ENCODE results near the gene C1QTNF6. TPM values are rescaled to one million over a fixed set of nuclear protein-coding genes. Genes with fewer than 3 reads are reported as not detected.
A peak's percentile ranks its signal among the peaks of the same experiment; 100 is the strongest.

The C1QTNF6 gene
- total and polyA plus RNA-seq, 12 donors = 2.2 to 45.7 (median 7.1) TPM

DNA sequence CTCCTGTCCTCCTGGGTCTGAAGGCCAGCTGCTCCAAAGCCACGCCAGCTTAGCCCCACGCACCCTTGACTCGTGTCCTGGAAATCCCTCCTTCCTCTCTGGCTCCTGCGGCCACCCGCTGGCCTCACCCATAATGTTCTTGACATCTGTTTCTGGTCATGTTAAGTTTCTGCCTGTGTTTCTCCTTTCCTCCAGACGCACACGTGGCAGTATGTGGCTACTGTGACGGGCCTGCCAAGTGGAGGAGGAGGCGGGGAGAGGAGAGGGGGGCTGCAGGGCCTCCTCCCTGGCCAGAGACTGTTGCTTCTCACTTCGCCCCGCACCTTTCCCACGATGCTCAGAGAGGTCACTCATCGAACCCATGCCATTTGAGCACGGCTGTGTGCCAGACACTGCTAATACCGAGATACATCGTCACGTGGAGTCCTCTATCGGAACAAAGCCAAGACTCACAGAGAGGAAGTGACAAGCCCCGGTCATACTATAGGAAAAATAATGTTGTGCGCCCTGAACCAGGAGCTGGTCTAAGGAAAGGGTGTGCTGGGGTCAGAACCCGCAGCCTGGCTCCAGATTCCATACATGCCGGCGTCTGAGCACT is 11.5 kb downstream of the C1QTNF6 start:
- Histone ChIP-seq H3K36me3 (replicated peaks in 1 of 2) (no peaks in the 10 kb centered on the region), H3K4me1 (replicated peaks in 1 of 2) (peaks cover 41 to 66% of the 10 kb centered on the region in 2 donors), H3K4me3 (no peak overlapping the region), H3K9me3 (replicated peaks in 1 of 3) (no peaks in the 10 kb centered on the region), H3K27me3 (no peaks in the 10 kb centered on the region), H3K27ac (peak overlapping the region in 4 of 5 donors; percentile 88 to 94 (median 90))
- no peak for TF ChIP-seq POLR2A (IDR thresholded peaks at IDR 0.05)
- TF ChIP-seq, protein P1, sequence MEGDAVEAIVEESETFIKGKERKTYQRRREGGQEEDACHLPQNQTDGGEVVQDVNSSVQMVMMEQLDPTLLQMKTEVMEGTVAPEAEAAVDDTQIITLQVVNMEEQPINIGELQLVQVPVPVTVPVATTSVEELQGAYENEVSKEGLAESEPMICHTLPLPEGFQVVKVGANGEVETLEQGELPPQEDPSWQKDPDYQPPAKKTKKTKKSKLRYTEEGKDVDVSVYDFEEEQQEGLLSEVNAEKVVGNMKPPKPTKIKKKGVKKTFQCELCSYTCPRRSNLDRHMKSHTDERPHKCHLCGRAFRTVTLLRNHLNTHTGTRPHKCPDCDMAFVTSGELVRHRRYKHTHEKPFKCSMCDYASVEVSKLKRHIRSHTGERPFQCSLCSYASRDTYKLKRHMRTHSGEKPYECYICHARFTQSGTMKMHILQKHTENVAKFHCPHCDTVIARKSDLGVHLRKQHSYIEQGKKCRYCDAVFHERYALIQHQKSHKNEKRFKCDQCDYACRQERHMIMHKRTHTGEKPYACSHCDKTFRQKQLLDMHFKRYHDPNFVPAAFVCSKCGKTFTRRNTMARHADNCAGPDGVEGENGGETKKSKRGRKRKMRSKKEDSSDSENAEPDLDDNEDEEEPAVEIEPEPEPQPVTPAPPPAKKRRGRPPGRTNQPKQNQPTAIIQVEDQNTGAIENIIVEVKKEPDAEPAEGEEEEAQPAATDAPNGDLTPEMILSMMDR (IDR thresholded peaks at IDR 0.05) = peak in 1 of 6 experiments; percentile 20
- intact Hi-C loops (cut with DNase I) = no loop called here
- DNase-seq = peak in 6 of 7 donors; percentile 68 to 85 (median 76)
- WGBS, 4 donors = 15 to 26% (median 18%) methylated on average over 23 of the region's 23 CpGs

DNA sequence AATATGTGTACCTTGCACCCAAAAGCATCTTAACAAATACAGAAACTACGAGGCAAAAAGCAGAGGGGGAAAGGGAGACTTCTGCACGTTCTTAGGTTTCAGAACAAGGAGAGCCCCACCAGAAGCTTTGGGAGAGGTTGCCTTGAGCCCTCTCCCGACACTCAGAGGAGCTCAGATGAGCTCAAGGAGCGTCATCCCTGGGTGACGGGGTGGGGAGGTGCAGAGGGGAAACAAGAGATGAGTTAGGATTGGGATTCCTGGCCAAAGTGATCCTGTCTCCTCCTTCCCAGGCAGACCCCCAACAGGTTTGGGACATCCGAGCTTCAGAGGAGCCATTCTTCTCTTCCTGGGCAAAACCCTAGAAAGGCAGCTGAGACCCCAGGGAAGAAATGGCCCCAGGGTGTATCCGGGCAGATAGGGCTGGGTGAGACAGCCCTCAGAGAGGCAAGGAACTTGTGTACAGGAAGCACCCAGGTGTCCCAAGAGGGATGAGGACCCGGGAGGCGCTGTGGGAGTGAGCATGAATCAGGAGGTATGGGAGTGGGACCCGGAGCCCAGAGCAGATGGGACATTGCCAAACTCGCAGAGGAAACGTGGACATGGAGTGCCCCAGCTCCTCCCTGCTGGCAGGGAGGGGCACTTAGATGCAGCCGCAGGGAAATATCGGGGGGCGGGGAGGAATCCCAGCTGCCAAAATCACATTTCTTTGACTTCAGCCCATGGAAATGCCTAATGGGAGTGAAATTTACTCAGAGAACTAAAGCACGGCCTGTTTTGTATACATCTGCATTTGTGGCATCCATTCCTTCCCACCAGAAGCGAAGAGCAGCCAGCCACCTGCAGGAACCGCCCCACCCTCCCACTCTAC is 12.4 kb downstream of the C1QTNF6 start:
- 68 to 81% (median 77%) methylated on average over 18 of the region's 18 CpGs for WGBS, 4 donors
- peak in 5 of 7 donors; percentile 23 to 55 (median 35) for DNase-seq
- intact Hi-C loops (cut with DNase I) = no loop called here
- Histone ChIP-seq H3K27me3 (no peaks in the 10 kb centered on the region), H3K4me3 (no peak overlapping the region), H3K9me3 (replicated peaks in 1 of 3) (no peaks in the 10 kb centered on the region), H3K27ac (peak overlapping the region in 4 of 5 donors; percentile 88 to 94 (median 90)), H3K36me3 (replicated peaks in 1 of 2) (no peaks in the 10 kb centered on the region), H3K4me1 (replicated peaks in 1 of 2) (peaks cover 41 to 66% of the 10 kb centered on the region in 2 donors)
- no peak for TF ChIP-seq POLR2A (IDR thresholded peaks at IDR 0.05)
- TF ChIP-seq, protein P1 (IDR thresholded peaks at IDR 0.05) = no peak

DNA sequence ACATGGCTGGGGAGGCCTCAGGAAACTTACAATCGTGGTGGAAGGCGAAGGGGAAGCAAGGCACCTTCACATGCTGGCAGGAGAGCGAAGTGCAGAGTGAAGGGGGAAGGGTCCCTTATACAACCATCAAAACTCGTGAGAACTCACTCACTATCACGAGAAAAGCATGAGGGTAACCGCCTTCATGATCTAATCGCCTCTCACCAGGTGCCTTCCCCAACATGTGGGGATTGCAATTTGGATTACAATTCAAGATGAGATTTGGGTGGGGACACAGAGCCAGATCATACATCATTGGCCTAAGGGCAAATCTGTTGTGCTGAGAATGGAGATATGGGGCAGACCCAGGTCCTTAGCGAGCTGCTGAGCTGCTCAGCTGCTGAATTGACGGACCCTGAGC is 13.1 kb downstream of the C1QTNF6 start:
- 92 to 95% (median 93%) methylated on average over 9 of the region's 9 CpGs for WGBS, 4 donors
- Histone ChIP-seq H3K27ac (no peak overlapping the region), H3K36me3 (replicated peaks in 1 of 2) (no peaks in the 10 kb centered on the region), H3K9me3 (replicated peaks in 1 of 3) (no peaks in the 10 kb centered on the region), H3K4me1 (replicated peaks in 1 of 2) (peaks cover 41 to 63% of the 10 kb centered on the region in 2 donors), H3K27me3 (no peaks in the 10 kb centered on the region), H3K4me3 (no peak overlapping the region)
- intact Hi-C loops (cut with DNase I) = no loop called here
- DNase-seq = peak in 3 of 7 donors; percentile 11 to 40 (median 17)
- TF ChIP-seq POLR2A (IDR thresholded peaks at IDR 0.05) = no peak
- TF ChIP-seq, protein P1 (IDR thresholded peaks at IDR 0.05) = no peak

DNA sequence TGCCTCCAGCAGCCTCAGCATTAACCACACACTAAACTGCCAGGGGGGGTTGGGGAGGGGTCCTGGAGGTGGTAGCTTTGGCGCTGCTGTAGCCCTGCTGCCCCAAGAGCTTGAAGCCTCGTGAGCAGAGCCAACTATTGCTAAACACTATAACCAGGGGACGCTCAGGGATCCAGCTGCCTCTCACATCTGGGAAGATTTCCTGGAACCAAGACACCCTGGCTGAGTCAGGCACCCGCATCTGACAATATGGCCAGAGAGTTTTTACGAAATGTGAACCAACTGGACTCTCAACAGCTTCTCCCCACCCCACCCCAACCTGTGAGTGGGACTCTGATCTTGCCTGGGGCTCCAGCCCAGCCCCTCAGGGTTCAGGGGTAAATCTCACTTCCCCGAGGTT is 14.3 kb downstream of the C1QTNF6 start:
- no peaks in the 10 kb centered on the region for H3K9me3 ChIP-seq (replicated peaks in 1 of 3)
- peaks cover 35 to 51% of the 10 kb centered on the region in 2 donors for H3K4me1 ChIP-seq (replicated peaks in 1 of 2)
- H3K36me3 ChIP-seq (replicated peaks in 1 of 2) = no peaks in the 10 kb centered on the region
- peak overlapping the region in 3 of 5 donors; percentile 0 to 57 (median 49) for H3K27ac ChIP-seq
- no peaks in the 10 kb centered on the region for H3K27me3 ChIP-seq
- TF ChIP-seq, protein P1 (IDR thresholded peaks at IDR 0.05) = no peak
- TF ChIP-seq POLR2A (IDR thresholded peaks at IDR 0.05) = no peak
- H3K4me3 ChIP-seq = no peak overlapping the region
- intact Hi-C loops (cut with DNase I) = no loop called here
- DNase-seq = peak in 5 of 7 donors; percentile 49 to 63 (median 56)
- 50 to 68% (median 60%) methylated on average over 3 to 6 of the region's 6 CpGs for WGBS, 4 donors

Data from adrenal gland (tissue), 12 donors.